H1 (cell line): ENCODE measurements around the gene RALGAPA1. TPM values are rescaled to one million over a fixed set of nuclear protein-coding genes. Genes with fewer than 3 reads are reported as not detected.

Experiments used
- CTCF ChIA-PET: fragments of 300-600 bp; sonication (Branson Sonifier 250); formaldehyde crosslinking; loops from one replicate; lab custom pipeline; 2021; ENCODE audit not compliant: partially characterized antibody; lab: Charles Lee
- POLR2A ChIA-PET: fragments of 300-600 bp; sonication (Branson Sonifier 250); formaldehyde crosslinking; loops from one replicate; lab custom pipeline; 2021; ENCODE audit warnings: inconsistent platforms; ENCODE audit not compliant: partially characterized antibody; lab: Charles Lee
- DNase-seq, 2 experiments: peaks; one replicate each; pipeline versions ENCODE4 v3.0.0 to v3.0.0-alpha.2; 2010 to 2022; ENCODE audit warnings: low spot score in 2 of 2, low read depth in 1 of 2, mixed read lengths in 1 of 2
- FAIRE-seq: peaks from 2 replicates; lab custom pipeline; 2011; peaks lifted over from hg19 to GRCh38; lab: Jason Lieb, UNC
- H2AFZ ChIP-seq: 2 replicates; pipeline ENCODE4 v1.8.1; 2012; ENCODE audit warnings: low read length, inconsistent platforms
- H2AK5ac ChIP-seq: 2 replicates; pipeline ENCODE4 v1.6.1; 2013; ENCODE audit warnings: low read depth, low read length
- H2BK120ac ChIP-seq: replicated peaks from 2 replicates; pipeline ENCODE3; 2013; ENCODE audit warnings: low read depth, low read length, inconsistent platforms
- H2BK12ac ChIP-seq: 2 replicates; pipeline ENCODE4 v1.6.1; 2013; ENCODE audit warnings: low read depth, low read length
- H2BK15ac ChIP-seq: 2 replicates; pipeline ENCODE4 v1.6.1; 2013; ENCODE audit warnings: low read length
- H2BK20ac ChIP-seq: 2 replicates; pipeline ENCODE4 v1.6.1; 2013; ENCODE audit warnings: low read length
- H2BK5ac ChIP-seq: 2 replicates; pipeline ENCODE4 v1.6.1; 2013; ENCODE audit warnings: low read depth, low read length
- H3K14ac ChIP-seq: 2 replicates; pipeline ENCODE4 v1.6.1; 2013; ENCODE audit warnings: inconsistent platforms; ENCODE audit not compliant: insufficient read length
- H3K18ac ChIP-seq: 2 replicates; pipeline ENCODE4 v1.6.1; 2013; ENCODE audit warnings: low read length; ENCODE audit errors: extremely low read depth
- H3K23ac ChIP-seq: 2 replicates; pipeline ENCODE4 v1.6.1; 2013; ENCODE audit warnings: inconsistent platforms; ENCODE audit not compliant: insufficient read length
- H3K23me2 ChIP-seq: 2 replicates; pipeline ENCODE4 v1.6.1; 2013; ENCODE audit warnings: low read depth, low read length
- H3K27ac ChIP-seq: 2 replicates; pipeline ENCODE4 v1.6.1; 2011; ENCODE audit warnings: low read depth, low read length, inconsistent platforms
- H3K27me3 ChIP-seq, 4 experiments: replicated peaks in 1 of 4; 1 replicate in 1 of 4; 2 replicates in 3 of 4; pipeline versions ENCODE4 v1.6.1 to v1.8.1; 2011 to 2013; ENCODE audit warnings: low read length in 3 of 4, mild to moderate bottlenecking in 3 of 4, inconsistent platforms in 2 of 4, mixed read lengths in 2 of 4, moderate library complexity in 1 of 4; ENCODE audit not compliant: control insufficient read depth in 3 of 4, insufficient read depth in 3 of 4; ENCODE audit errors: extremely low read depth in 1 of 4
- H3K36me3 ChIP-seq, 4 experiments: 2 replicates each; pipeline versions ENCODE4 v1.6.1 to v1.8.1; 2011 to 2013; ENCODE audit warnings: mild to moderate bottlenecking in 4 of 4, low read length in 3 of 4, moderate library complexity in 2 of 4, control low read depth in 1 of 4, inconsistent platforms in 1 of 4; ENCODE audit not compliant: insufficient read depth in 4 of 4, control insufficient read depth in 2 of 4
- H3K4ac ChIP-seq: replicated peaks from 2 replicates; pipeline ENCODE3; 2013; ENCODE audit warnings: low read length, low read depth, mixed read lengths, inconsistent platforms; ENCODE audit not compliant: insufficient read length
- H3K4me1 ChIP-seq, 4 experiments: replicated peaks in 1 of 4; 1 replicate in 1 of 4; 2 replicates in 3 of 4; pipeline versions ENCODE4 v1.6.1 to v1.8.1; 2011 to 2013; ENCODE audit warnings: low read length in 3 of 4, inconsistent platforms in 2 of 4, mixed read lengths in 1 of 4; ENCODE audit not compliant: insufficient read depth in 4 of 4, control insufficient read depth in 3 of 4
- H3K4me2 ChIP-seq, 2 experiments: 2 replicates each; pipeline versions ENCODE4 v1.6.1 to v1.8.1; 2011 to 2013; ENCODE audit warnings: low read depth in 2 of 2, low read length in 2 of 2, control low read depth in 1 of 2, inconsistent platforms in 1 of 2, mild to moderate bottlenecking in 1 of 2; ENCODE audit not compliant: insufficient read depth in 1 of 2
- H3K4me3 ChIP-seq, 4 experiments: fragments of 200-600, 300-600 bp in 1 of 4; sonication (generic), shearing (Covaris generic), sonication (Bioruptor Twin) in 1 of 4; 2 replicates each; pipeline versions ENCODE4 v1.5.1 to v1.8.1; 2011 to 2016; ENCODE audit warnings: low read length in 4 of 4, low read depth in 3 of 4, control low read depth in 2 of 4, inconsistent platforms in 2 of 4, mild to moderate bottlenecking in 2 of 4, mixed read lengths in 1 of 4, moderate library complexity in 1 of 4; ENCODE audit not compliant: insufficient read depth in 2 of 4; ENCODE audit errors: extremely low read depth in 1 of 4
- H3K56ac ChIP-seq: replicated peaks from 2 replicates; pipeline ENCODE3; 2013; ENCODE audit warnings: low read depth, mild to moderate bottlenecking, mixed read lengths, low read length, inconsistent platforms; ENCODE audit not compliant: insufficient read length
- H3K79me1 ChIP-seq: 2 replicates; pipeline ENCODE4 v1.6.1; 2013; ENCODE audit warnings: low read depth, low read length, control low read depth
- H3K79me2 ChIP-seq, 2 experiments: 2 replicates each; pipeline versions ENCODE4 v1.6.1 to v1.8.1; 2012 to 2013; ENCODE audit warnings: low read length in 2 of 2, mild to moderate bottlenecking in 2 of 2, inconsistent platforms in 1 of 2; ENCODE audit not compliant: insufficient read depth in 2 of 2, control insufficient read depth in 1 of 2
- H3K9ac ChIP-seq, 4 experiments: replicated peaks in 1 of 4; 1 replicate in 1 of 4; 2 replicates in 3 of 4; pipeline versions ENCODE4 v1.6.1 to v1.8.1; 2011 to 2013; ENCODE audit warnings: low read depth in 3 of 4, low read length in 3 of 4, control low read depth in 2 of 4, mild to moderate bottlenecking in 2 of 4, moderate library complexity in 2 of 4, inconsistent platforms in 1 of 4; ENCODE audit errors: extremely low read depth in 1 of 4
- H3K9me3 ChIP-seq, 2 experiments: 2 replicates each; pipeline versions ENCODE4 v1.6.1 to v1.8.1; 2012 to 2013; ENCODE audit warnings: mild to moderate bottlenecking in 2 of 2, moderate library complexity in 2 of 2, control low read depth in 1 of 2, inconsistent platforms in 1 of 2, low read depth in 1 of 2, low read length in 1 of 2, mixed read lengths in 1 of 2; ENCODE audit not compliant: insufficient read depth in 2 of 2
- H4K20me1 ChIP-seq, 2 experiments: replicated peaks in 1 of 2; 2 replicates each; pipeline versions ENCODE3 to v1.8.1; 2011 to 2013; ENCODE audit warnings: inconsistent platforms in 2 of 2, low read length in 2 of 2, mild to moderate bottlenecking in 1 of 2; ENCODE audit not compliant: insufficient read depth in 2 of 2, control insufficient read depth in 1 of 2
- H4K5ac ChIP-seq: 2 replicates; pipeline ENCODE4 v1.6.1; 2013; ENCODE audit warnings: low read length, low read depth, mixed read lengths, inconsistent platforms; ENCODE audit not compliant: insufficient read length
- H4K8ac ChIP-seq: 2 replicates; pipeline ENCODE4 v1.8.0; 2013; ENCODE audit warnings: mild to moderate bottlenecking, moderate library complexity, low read length, inconsistent platforms; ENCODE audit not compliant: insufficient read depth; ENCODE audit errors: extremely low read depth
- H4K91ac ChIP-seq: replicated peaks from 2 replicates; pipeline ENCODE3; 2013; ENCODE audit warnings: low read length, mixed read lengths, inconsistent platforms; ENCODE audit not compliant: insufficient read length
- BRCA1 ChIP-seq: IDR thresholded peaks from 2 replicates; pipeline ENCODE4 v1.6.1; 2012; ENCODE audit warnings: low read depth, low read length, improper control_type of control experiment
- TEAD4 ChIP-seq: IDR thresholded peaks from 2 replicates; pipeline ENCODE4 v1.6.1; 2012; ENCODE audit warnings: low read depth, low read length, inconsistent platforms, mixed read lengths
- WGBS, 2 experiments: shearing (Covaris generic) in 1 of 2; methylation state at CpG; one replicate each; pipeline versions ENCODE4 v1.1.6 to v1.1.7; 2013 to 2015; ENCODE audit warnings: low lambda C conversion rate in 2 of 2, mixed read lengths in 2 of 2, inconsistent platforms in 1 of 2, low coverage in 1 of 2, missing lambda C conversion rate in 1 of 2; ENCODE audit not compliant: insufficient replicate concordance in 2 of 2, insufficient coverage in 1 of 2, insufficient read length in 1 of 2; ENCODE audit errors: extremely low coverage in 1 of 2, missing lambda C conversion rate in 1 of 2; 5-methylcytosine and 5-hydroxymethylcytosine counted together
- polyA plus RNA-seq, 7 experiments: library from polyadenylated mRNA; depleted of rRNA in 3 of 7; stranded (reverse) in 5 of 7; unstranded in 2 of 7; fragments of >200 nt in 5 of 7; fragments of 200-250 nt in 2 of 7; gene quantifications; 1 replicate in 5 of 7; 2 replicates in 1 of 7; 4 replicates in 1 of 7; pipeline versions ENCODE4 v1.2.1 to v1.2.3, GENCODE V29; 2011 to 2013; ENCODE audit warnings: missing spikeins in 2 of 7, mixed read lengths in 2 of 7
- total RNA-seq: library from RNA; stranded (reverse); fragmentation: NEBNext Ultra II Directional; extraction: Animal tissue kit (Norgen Biotek cat#: 25700); gene quantifications from 2 replicates; pipeline ENCODE4 v1.2.1, GENCODE V29; 2021

Gene RALGAPA1
- total and polyA plus RNA-seq, 2 of the 8 experiments (the other 6 are each of a cell fraction or from before 2014, with no cell fraction given): 4.2 to 26.7 TPM

DNA sequence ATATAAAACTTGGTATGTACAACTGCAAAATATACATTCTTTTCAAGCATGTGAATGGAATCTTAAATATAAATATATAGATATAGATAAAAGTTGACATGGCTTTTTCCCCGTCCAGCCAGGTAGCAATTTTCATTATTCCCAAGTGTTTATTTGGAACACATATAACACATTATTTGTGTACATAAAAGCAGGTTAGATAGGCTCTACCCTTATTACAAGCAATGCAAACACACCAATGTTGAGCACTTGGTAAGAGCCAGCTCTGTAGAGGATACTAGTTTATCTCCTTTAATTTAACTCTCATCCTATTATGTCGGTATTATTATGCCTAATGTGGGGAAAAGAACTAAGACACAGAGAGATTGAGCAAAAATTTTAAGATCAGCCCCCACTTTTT is 282.1 kb downstream of the RALGAPA1 start (continued):
- no peak for TF ChIP-seq TEAD4

GRCh38 chr14:35525695-35526094 is 283.4 kb downstream of the RALGAPA1 start:
- no peak overlapping the region for H3K4me3 ChIP-seq
- no peak overlapping the region for H4K8ac ChIP-seq
- no peak overlapping the region for H2BK120ac ChIP-seq
- no peak overlapping the region for H3K14ac ChIP-seq
- H3K56ac ChIP-seq: no peak overlapping the region
- no peak for FAIRE-seq
- no peak overlapping the region for H2AFZ ChIP-seq
- H3K9ac ChIP-seq: no peak overlapping the region
- POLR2A ChIA-PET: no interaction called here
- CTCF ChIA-PET: no interaction called here
- no peaks in the 10 kb centered on the region for H3K79me1 ChIP-seq
- H3K79me2 ChIP-seq: no peaks in the 10 kb centered on the region
- no peaks in the 10 kb centered on the region for H3K9me3 ChIP-seq
- no peak overlapping the region for H4K5ac ChIP-seq
- H2BK20ac ChIP-seq: no peak overlapping the region
- 96% methylated on average over 3 of the region's 3 CpGs; no CpG with 5 or more reads in 1 of the 2 experiments for WGBS, 2 experiments
- H3K23me2 ChIP-seq: no peaks in the 10 kb centered on the region
- H3K27ac ChIP-seq: no peak overlapping the region
- no peak overlapping the region for H3K4me2 ChIP-seq
- H3K27me3 ChIP-seq: peaks cover 0 to 5% (median 0%) of the 10 kb centered on the region in 4 experiments; a peak in 1 of 7 replicates
- no peak overlapping the region for H3K18ac ChIP-seq
- no peak overlapping the region for H2AK5ac ChIP-seq
- H2BK15ac ChIP-seq: no peak overlapping the region
- H2BK5ac ChIP-seq: no peak overlapping the region
- no peak overlapping the region for H3K4ac ChIP-seq
- no peaks in the 10 kb centered on the region for H3K4me1 ChIP-seq
- H4K20me1 ChIP-seq: no peaks in the 10 kb centered on the region
- no peak for DNase-seq
- H2BK12ac ChIP-seq: no peak overlapping the region
- H3K36me3 ChIP-seq: no peaks in the 10 kb centered on the region
- no peak overlapping the region for H4K91ac ChIP-seq
- H3K23ac ChIP-seq: no peak overlapping the region
- TF ChIP-seq BRCA1: no peak
